Measurements from ENCODE around the gene PLXDC1.

- TF ChIP-seq POLR2A (IDR thresholded peaks at IDR 0.05) = no peak
- TF ChIP-seq, protein P1, sequence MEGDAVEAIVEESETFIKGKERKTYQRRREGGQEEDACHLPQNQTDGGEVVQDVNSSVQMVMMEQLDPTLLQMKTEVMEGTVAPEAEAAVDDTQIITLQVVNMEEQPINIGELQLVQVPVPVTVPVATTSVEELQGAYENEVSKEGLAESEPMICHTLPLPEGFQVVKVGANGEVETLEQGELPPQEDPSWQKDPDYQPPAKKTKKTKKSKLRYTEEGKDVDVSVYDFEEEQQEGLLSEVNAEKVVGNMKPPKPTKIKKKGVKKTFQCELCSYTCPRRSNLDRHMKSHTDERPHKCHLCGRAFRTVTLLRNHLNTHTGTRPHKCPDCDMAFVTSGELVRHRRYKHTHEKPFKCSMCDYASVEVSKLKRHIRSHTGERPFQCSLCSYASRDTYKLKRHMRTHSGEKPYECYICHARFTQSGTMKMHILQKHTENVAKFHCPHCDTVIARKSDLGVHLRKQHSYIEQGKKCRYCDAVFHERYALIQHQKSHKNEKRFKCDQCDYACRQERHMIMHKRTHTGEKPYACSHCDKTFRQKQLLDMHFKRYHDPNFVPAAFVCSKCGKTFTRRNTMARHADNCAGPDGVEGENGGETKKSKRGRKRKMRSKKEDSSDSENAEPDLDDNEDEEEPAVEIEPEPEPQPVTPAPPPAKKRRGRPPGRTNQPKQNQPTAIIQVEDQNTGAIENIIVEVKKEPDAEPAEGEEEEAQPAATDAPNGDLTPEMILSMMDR (IDR thresholded peaks at IDR 0.05) = no peak
Observed at GRCh38 chr17:39194985-39195524, 43.6 kb upstream of the PLXDC1 start.
